GM18507 (cell line): ENCODE measurements around the gene C2orf42.
A peak's percentile ranks its signal among the peaks of the same experiment; 100 is the strongest.
"Not testable (repeated sequence)": the region's sequence is repeated elsewhere in the genome, so short reads cannot be mapped to it uniquely, and the experiment has no call there.

Experiments
- DNase-seq: peaks from one replicate; pipeline ENCODE4 v3.0.0; 2011; ENCODE audit warnings: low read depth; ENCODE audit not compliant: insufficient read length; ENCODE audit errors: extremely low spot score
- FAIRE-seq: peaks from 2 replicates; lab custom pipeline; 2011; peaks lifted over from hg19 to GRCh38; lab: Jason Lieb, UNC

Gene C2orf42

GRCh38 chr2:70181363-70181956, 9.4 kb downstream of the C2orf42 start:
- DNase-seq (no peak), FAIRE-seq (no peak)

- FAIRE-seq (no peak), DNase-seq (no peak)
Measured at GRCh38 chr2:70173520-70173919, 17.3 kb downstream of the C2orf42 start.

GRCh38 chr2:70169654-70170245, 21.1 kb downstream of the C2orf42 start:
- FAIRE-seq, DNase-seq: not testable (repeated sequence)

- FAIRE-seq (peak; percentile 76), DNase-seq (no peak)
Measured at GRCh38 chr2:70161069-70161534, 29.7 kb downstream of the C2orf42 start.

GRCh38 chr2:70160545-70160944, 30.3 kb downstream of the C2orf42 start:
- DNase-seq (no peak), FAIRE-seq (no peak)

GRCh38 chr2:70149130-70149686, 41.6 kb downstream of the C2orf42 start:
- not testable (repeated sequence) for FAIRE-seq, DNase-seq

- not testable (repeated sequence) for FAIRE-seq
Measured at GRCh38 chr2:70148211-70148760, 42.5 kb downstream of the C2orf42 start.

GRCh38 chr2:70145851-70146739, 44.7 kb downstream of the C2orf42 start:
- DNase-seq (no peak), FAIRE-seq (no peak)

More at GRCh38 chr2:70148211-70148760, 42.5 kb downstream of the C2orf42 start:
- DNase-seq, result not testable (repeated sequence)

- no peak for DNase-seq
- no peak for FAIRE-seq
Measured at GRCh38 chr2:70145144-70145490, 45.7 kb downstream of the C2orf42 start.

GRCh38 chr2:70144443-70145143, 46.2 kb downstream of the C2orf42 start:
- no peak for FAIRE-seq
- DNase-seq, result no peak

GRCh38 chr2:70143314-70144150, 47.3 kb downstream of the C2orf42 start:
- DNase-seq (no peak), FAIRE-seq (peak; percentile 50)

GRCh38 chr2:70142590-70143313, 48.1 kb downstream of the C2orf42 start:
- peak; percentile 90 for DNase-seq
- FAIRE-seq, result peak; percentile 95

- no peak for DNase-seq
- no peak for FAIRE-seq
Measured at GRCh38 chr2:70141902-70142589, 48.8 kb downstream of the C2orf42 start.

- FAIRE-seq, result peak; percentile 81
- DNase-seq, result no peak
Measured at GRCh38 chr2:70141212-70141901, 49.5 kb downstream of the C2orf42 start.

- DNase-seq (no peak), FAIRE-seq (no peak)
Measured at GRCh38 chr2:70140791-70141211, 50.0 kb downstream of the C2orf42 start.

GRCh38 chr2:70134323-70134983, 56.4 kb downstream of the C2orf42 start:
- FAIRE-seq, result peak; percentile 35
- DNase-seq, result not testable (repeated sequence)
